K562 (cell line): ENCODE data around the gene NUAK2. TPM values are rescaled to one million over a fixed set of nuclear protein-coding genes. Genes with fewer than 3 reads are reported as not detected.
A peak's percentile ranks its signal among the peaks of the same experiment; 100 is the strongest.

Experiments
- MED1 ChIP-seq: sonication (generic); formaldehyde crosslinking; IDR thresholded peaks from 2 replicates; pipeline ENCODE4 v1.8.1; 2023; ENCODE audit warnings: missing genetic modification reagents, borderline replicate concordance
- NR2C2 ChIP-seq, 2 experiments: fragments of 200-800 bp in 1 of 2; sonication (Bioruptor generic) in 1 of 2; sonication (generic) in 1 of 2; formaldehyde crosslinking in 1 of 2; IDR thresholded peaks; 2 replicates each; pipeline versions ENCODE4 v1.6.1 to v1.8.0; 2016 to 2022; ENCODE audit warnings: mild to moderate bottlenecking in 1 of 2, missing compliant biosample characterization in 1 of 2, missing genetic modification characterization in 1 of 2, missing genetic modification reagents in 1 of 2
- TEAD4 ChIP-seq, 2 experiments: sonication (generic) in 1 of 2; formaldehyde crosslinking in 1 of 2; IDR thresholded peaks; 2 replicates each; pipeline versions ENCODE4 v1.6.1 to v1.8.0; 2012 to 2022; ENCODE audit warnings: borderline replicate concordance in 1 of 2, inconsistent platforms in 1 of 2, low read length in 1 of 2, mild to moderate bottlenecking in 1 of 2, missing genetic modification reagents in 1 of 2
- TFAP4 ChIP-seq: sonication (generic); formaldehyde crosslinking; IDR thresholded peaks from 2 replicates; pipeline ENCODE4 v1.8.0; 2022; ENCODE audit warnings: missing genetic modification reagents, mild to moderate bottlenecking, moderate library complexity, borderline replicate concordance
- THAP12 ChIP-seq: fragments of 250-450 bp; sonication (Bioruptor Pico); IDR thresholded peaks from 2 replicates; pipeline ENCODE4 v1.9.0; 2021; ENCODE audit warnings: mild to moderate bottlenecking, inconsistent platforms
- ZBTB8A ChIP-seq: fragments of 450-650 bp; IDR thresholded peaks from 2 replicates; pipeline ENCODE4 v1.6.1; 2018; ENCODE audit warnings: mild to moderate bottlenecking, moderate library complexity; ENCODE audit not compliant: partially characterized antibody
- polyA plus RNA-seq, 8 experiments: library from polyadenylated mRNA; depleted of rRNA in 4 of 8; stranded (reverse) in 5 of 8; unstranded in 3 of 8; fragments of >200 nt; fragmentation: Nextera tagmentation in 2 of 8; fragmentation: Illumina TruSeq in 1 of 8; extraction: Ambion mirVana in 2 of 8; extraction: Trizol in 1 of 8; gene quantifications; 2 replicates each; pipeline versions ENCODE4 v1.2.1 to v1.2.3, GENCODE V29; 2011 to 2014; ENCODE audit warnings: inconsistent platforms in 1 of 8, missing spikeins in 1 of 8
- total RNA-seq, 7 experiments: library from RNA; depleted of rRNA in 6 of 7; stranded (reverse); fragments of >200 nt in 6 of 7; fragmentation: Illumina TruSeq in 2 of 7; extraction: Trizol in 2 of 7; gene quantifications; 2 replicates each; pipeline versions ENCODE4 v1.2.1 to v1.2.3, GENCODE V29; 2011 to 2021; ENCODE audit warnings: low replicate concordance in 1 of 7
- TF ChIP-seq, protein P1 (sequence below): fragments of 450-650 bp; IDR thresholded peaks from 2 replicates; pipeline ENCODE4 v1.6.1; 2017; ENCODE audit warnings: antibody characterized with exemption, mild to moderate bottlenecking
- TF ChIP-seq, protein P2 (sequence below), 2 experiments: fragments of 450-650 bp; formaldehyde crosslinking in 1 of 2; IDR thresholded peaks; 2 replicates each; pipeline versions ENCODE4 v1.4.0 to v1.6.1; 2014 to 2020; ENCODE audit warnings: mild to moderate bottlenecking in 2 of 2, borderline replicate concordance in 1 of 2, low read depth in 1 of 2

NUAK2 gene
- total and polyA plus RNA-seq, 9 of the 15 experiments (the other 6 are each of a cell fraction or from before 2014, with no cell fraction given): 0.04 to 0.44 (median 0.14) TPM

- no peak for TF ChIP-seq THAP12 (CRISPR knock-in tag)
- TF ChIP-seq MED1 (CRISPR knock-in tag): no peak
- TF ChIP-seq, protein P1, sequence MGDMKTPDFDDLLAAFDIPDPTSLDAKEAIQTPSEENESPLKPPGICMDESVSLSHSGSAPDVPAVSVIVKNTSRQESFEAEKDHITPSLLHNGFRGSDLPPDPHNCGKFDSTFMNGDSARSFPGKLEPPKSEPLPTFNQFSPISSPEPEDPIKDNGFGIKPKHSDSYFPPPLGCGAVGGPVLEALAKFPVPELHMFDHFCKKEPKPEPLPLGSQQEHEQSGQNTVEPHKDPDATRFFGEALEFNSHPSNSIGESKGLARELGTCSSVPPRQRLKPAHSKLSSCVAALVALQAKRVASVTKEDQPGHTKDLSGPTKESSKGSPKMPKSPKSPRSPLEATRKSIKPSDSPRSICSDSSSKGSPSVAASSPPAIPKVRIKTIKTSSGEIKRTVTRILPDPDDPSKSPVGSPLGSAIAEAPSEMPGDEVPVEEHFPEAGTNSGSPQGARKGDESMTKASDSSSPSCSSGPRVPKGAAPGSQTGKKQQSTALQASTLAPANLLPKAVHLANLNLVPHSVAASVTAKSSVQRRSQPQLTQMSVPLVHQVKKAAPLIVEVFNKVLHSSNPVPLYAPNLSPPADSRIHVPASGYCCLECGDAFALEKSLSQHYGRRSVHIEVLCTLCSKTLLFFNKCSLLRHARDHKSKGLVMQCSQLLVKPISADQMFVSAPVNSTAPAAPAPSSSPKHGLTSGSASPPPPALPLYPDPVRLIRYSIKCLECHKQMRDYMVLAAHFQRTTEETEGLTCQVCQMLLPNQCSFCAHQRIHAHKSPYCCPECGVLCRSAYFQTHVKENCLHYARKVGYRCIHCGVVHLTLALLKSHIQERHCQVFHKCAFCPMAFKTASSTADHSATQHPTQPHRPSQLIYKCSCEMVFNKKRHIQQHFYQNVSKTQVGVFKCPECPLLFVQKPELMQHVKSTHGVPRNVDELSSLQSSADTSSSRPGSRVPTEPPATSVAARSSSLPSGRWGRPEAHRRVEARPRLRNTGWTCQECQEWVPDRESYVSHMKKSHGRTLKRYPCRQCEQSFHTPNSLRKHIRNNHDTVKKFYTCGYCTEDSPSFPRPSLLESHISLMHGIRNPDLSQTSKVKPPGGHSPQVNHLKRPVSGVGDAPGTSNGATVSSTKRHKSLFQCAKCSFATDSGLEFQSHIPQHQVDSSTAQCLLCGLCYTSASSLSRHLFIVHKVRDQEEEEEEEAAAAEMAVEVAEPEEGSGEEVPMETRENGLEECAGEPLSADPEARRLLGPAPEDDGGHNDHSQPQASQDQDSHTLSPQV: no peak
- TF ChIP-seq, protein P2, sequence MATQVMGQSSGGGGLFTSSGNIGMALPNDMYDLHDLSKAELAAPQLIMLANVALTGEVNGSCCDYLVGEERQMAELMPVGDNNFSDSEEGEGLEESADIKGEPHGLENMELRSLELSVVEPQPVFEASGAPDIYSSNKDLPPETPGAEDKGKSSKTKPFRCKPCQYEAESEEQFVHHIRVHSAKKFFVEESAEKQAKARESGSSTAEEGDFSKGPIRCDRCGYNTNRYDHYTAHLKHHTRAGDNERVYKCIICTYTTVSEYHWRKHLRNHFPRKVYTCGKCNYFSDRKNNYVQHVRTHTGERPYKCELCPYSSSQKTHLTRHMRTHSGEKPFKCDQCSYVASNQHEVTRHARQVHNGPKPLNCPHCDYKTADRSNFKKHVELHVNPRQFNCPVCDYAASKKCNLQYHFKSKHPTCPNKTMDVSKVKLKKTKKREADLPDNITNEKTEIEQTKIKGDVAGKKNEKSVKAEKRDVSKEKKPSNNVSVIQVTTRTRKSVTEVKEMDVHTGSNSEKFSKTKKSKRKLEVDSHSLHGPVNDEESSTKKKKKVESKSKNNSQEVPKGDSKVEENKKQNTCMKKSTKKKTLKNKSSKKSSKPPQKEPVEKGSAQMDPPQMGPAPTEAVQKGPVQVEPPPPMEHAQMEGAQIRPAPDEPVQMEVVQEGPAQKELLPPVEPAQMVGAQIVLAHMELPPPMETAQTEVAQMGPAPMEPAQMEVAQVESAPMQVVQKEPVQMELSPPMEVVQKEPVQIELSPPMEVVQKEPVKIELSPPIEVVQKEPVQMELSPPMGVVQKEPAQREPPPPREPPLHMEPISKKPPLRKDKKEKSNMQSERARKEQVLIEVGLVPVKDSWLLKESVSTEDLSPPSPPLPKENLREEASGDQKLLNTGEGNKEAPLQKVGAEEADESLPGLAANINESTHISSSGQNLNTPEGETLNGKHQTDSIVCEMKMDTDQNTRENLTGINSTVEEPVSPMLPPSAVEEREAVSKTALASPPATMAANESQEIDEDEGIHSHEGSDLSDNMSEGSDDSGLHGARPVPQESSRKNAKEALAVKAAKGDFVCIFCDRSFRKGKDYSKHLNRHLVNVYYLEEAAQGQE (IDR thresholded peaks at IDR 0.05; ENCODE audit: borderline replicate concordance): no peak
- TF ChIP-seq, protein P2 (CRISPR knock-in tag; IDR thresholded peaks at IDR 0.05; ENCODE audit: low read depth): 0 out of 2 replicates have a peak, but pooled peaks have one; percentile 63
- TF ChIP-seq TEAD4 (IDR thresholded peaks at IDR 0.05; ENCODE audit: low read length): peak; percentile 87
- no peak for TF ChIP-seq TEAD4 (CRISPR knock-in tag; IDR thresholded peaks at IDR 0.05; ENCODE audit: borderline replicate concordance)
- no peak for TF ChIP-seq NR2C2 (CRISPR knock-in tag; IDR thresholded peaks at IDR 0.05)
- peak; percentile 38; the same call in 1 of the 2 replicates for TF ChIP-seq NR2C2 (tag; IDR thresholded peaks at IDR 0.05)
- TF ChIP-seq TFAP4: peak; percentile 97
- TF ChIP-seq ZBTB8A: no peak
These were observed 5.4 kb upstream of the NUAK2 start (continued) for GRCh38 chr1:205326812-205327466.
